ENCODE measurements around the gene PDZRN3. TPM values are rescaled to one million over a fixed set of nuclear protein-coding genes. Genes with fewer than 3 reads are reported as not detected.

Gene PDZRN3
- total RNA-seq, 1 experiment from 2014 or later: not detected

DNA sequence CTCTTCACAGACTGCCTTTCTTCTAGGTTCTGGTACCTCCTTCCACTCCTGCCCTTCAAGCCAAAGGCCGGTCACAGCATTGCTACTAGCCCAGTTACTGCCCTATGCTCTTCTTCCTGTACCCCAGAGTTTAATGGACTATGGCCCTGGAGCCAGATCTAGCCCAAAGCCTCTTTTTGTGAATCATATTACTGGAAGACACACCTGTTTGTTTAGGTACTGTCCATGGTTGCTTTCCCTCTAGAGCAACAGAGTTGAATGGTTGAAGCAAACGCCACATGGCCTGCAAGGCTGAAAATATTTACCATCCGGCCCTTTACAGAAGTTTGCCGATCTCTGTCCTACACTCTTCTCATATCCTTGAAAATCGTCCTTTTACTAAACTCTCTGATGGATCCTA, 47.0 kb downstream of the PDZRN3 start:
- H3K9me2 ChIP-seq (ENCODE audit: insufficient read depth): no peaks in the 10 kb centered on the region
- no peaks in the 10 kb centered on the region for H3K9me3 ChIP-seq (ENCODE audit: insufficient read depth, low read depth)
- H3K4me3 ChIP-seq: no peak overlapping the region
- no peak overlapping the region for H2AFZ ChIP-seq
- ChIA-PET CTCF (no interaction called here), POLR2A (ENCODE audit: unreplicated experiment) (no interaction called here)
- no peak overlapping the region for H3K4me2 ChIP-seq
- no TSS peak for BruUV-seq (replicated peaks)
- H3K27me3 ChIP-seq (ENCODE audit: insufficient read depth, low read depth): peaks cover 7% of the 10 kb centered on the region; the same call in 1 of the 2 replicates
- H3K4me1 ChIP-seq (replicated peaks; ENCODE audit: insufficient read depth): no peaks in the 10 kb centered on the region
- no peak for DNase-seq
- TF ChIP-seq CTCF (conservative IDR thresholded peaks at IDR 0.05): no peak
- no peak for TF ChIP-seq EZH2 (IDR thresholded peaks at IDR 0.05; ENCODE audit: low read depth)
- H3F3A ChIP-seq (ENCODE audit: insufficient read depth, low read depth): no peaks in the 10 kb centered on the region
- intact Hi-C loops (cut with micrococcal nuclease; ENCODE audit: unreplicated experiment): no loop called here
- no peaks in the 10 kb centered on the region for H3K36me3 ChIP-seq (ENCODE audit: low read depth)
- H3K27ac ChIP-seq: no peak overlapping the region
- no peaks in the 10 kb centered on the region for H4K20me1 ChIP-seq (ENCODE audit: insufficient read depth)
- no peaks in the 10 kb centered on the region for H3K79me2 ChIP-seq (ENCODE audit: low read depth)

DNA sequence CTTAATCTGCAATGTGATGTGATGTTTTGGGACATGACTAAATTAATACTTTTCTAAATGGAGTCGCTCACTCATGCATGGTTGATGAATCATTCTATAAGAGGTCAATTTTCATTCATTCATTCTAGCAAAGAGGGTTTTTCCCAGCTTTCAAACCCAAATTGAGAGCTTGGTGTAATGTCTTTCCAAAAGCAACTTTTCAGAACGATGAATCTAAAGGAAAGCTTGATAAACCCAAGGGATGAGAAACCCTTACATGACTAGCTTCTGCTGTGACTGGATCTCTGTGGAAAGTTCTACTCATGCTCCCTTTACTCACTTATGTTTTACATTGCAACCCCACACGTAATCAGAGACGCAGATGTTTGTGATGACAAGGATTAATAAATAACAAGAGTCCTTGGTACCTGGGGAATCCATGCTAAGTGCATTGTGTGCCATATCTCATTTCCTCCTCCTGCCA, 47.7 kb downstream of the PDZRN3 start:
- TF ChIP-seq CTCF (conservative IDR thresholded peaks at IDR 0.05) (no peak), EZH2 (IDR thresholded peaks at IDR 0.05; ENCODE audit: low read depth) (no peak)
- no TSS peak for BruUV-seq (replicated peaks)
- Histone ChIP-seq H3K4me2 (no peak overlapping the region), H3K4me3 (no peak overlapping the region), H3K9me3 (ENCODE audit: insufficient read depth, low read depth) (no peaks in the 10 kb centered on the region), H3F3A (ENCODE audit: insufficient read depth, low read depth) (no peaks in the 10 kb centered on the region), H2AFZ (no peak overlapping the region), H3K9me2 (ENCODE audit: insufficient read depth) (no peaks in the 10 kb centered on the region), H3K27me3 (ENCODE audit: insufficient read depth, low read depth) (peaks cover 7% of the 10 kb centered on the region; the same call in 1 of the 2 replicates), H3K27ac (no peak overlapping the region), H3K36me3 (ENCODE audit: low read depth) (no peaks in the 10 kb centered on the region), H3K79me2 (ENCODE audit: low read depth) (no peaks in the 10 kb centered on the region), H4K20me1 (ENCODE audit: insufficient read depth) (no peaks in the 10 kb centered on the region), H3K4me1 (replicated peaks; ENCODE audit: insufficient read depth) (no peaks in the 10 kb centered on the region)
- DNase-seq: no peak
- POLR2A ChIA-PET (ENCODE audit: unreplicated experiment): no interaction called here
- CTCF ChIA-PET: no interaction called here
- intact Hi-C loops (cut with micrococcal nuclease; ENCODE audit: unreplicated experiment): no loop called here

DNA sequence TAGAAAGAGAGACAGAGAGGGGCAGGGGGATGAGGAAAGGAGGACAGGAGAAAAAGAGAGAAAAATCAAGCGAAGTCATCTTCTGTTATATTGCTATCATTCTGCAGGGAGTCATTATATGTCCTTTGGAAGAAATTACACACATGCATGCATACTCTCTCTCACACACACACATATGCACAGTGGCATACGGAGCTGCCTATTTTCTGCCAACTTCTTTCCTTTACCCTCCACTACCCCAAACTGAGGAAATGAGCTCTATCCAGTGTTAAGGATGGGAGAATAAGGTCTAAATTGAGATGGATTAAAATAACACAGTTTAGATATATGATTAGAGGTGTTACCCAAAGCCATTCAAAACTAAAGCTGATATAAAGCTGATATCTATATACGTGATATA, 48.8 kb downstream of the PDZRN3 start:
- H3K4me2 ChIP-seq: no peak overlapping the region
- ChIA-PET CTCF (no interaction called here), POLR2A (ENCODE audit: unreplicated experiment) (no interaction called here)
- no peak overlapping the region for H3K27ac ChIP-seq
- no peaks in the 10 kb centered on the region for H3K9me3 ChIP-seq (ENCODE audit: insufficient read depth, low read depth)
- DNase-seq: no peak
- H3K9me2 ChIP-seq (ENCODE audit: insufficient read depth): no peaks in the 10 kb centered on the region
- H2AFZ ChIP-seq: no peak overlapping the region
- no peaks in the 10 kb centered on the region for H3K4me1 ChIP-seq (replicated peaks; ENCODE audit: insufficient read depth)
- TF ChIP-seq EZH2 (IDR thresholded peaks at IDR 0.05; ENCODE audit: low read depth) (no peak), CTCF (conservative IDR thresholded peaks at IDR 0.05) (no peak)
- H3K36me3 ChIP-seq (ENCODE audit: low read depth): no peaks in the 10 kb centered on the region
- H3K79me2 ChIP-seq (ENCODE audit: low read depth): no peaks in the 10 kb centered on the region
- BruUV-seq (replicated peaks): no TSS peak
- intact Hi-C loops (cut with micrococcal nuclease; ENCODE audit: unreplicated experiment): no loop called here
- H3F3A ChIP-seq (ENCODE audit: insufficient read depth, low read depth): no peaks in the 10 kb centered on the region
- H3K27me3 ChIP-seq (ENCODE audit: insufficient read depth, low read depth): peaks cover 11% of the 10 kb centered on the region; the same call in 1 of the 2 replicates
- H3K4me3 ChIP-seq: no peak overlapping the region
- no peaks in the 10 kb centered on the region for H4K20me1 ChIP-seq (ENCODE audit: insufficient read depth)

Data from PC-9 (cell line).